HL-60 (cell line): ENCODE measurements around the gene SLC44A3.

ENCODE experiments used
- POLR2AphosphoS5 ChIP-seq: IDR thresholded peaks from 2 replicates; pipeline ENCODE4 v1.6.1; 2012; ENCODE audit warnings: low read depth
- TF ChIP-seq, protein P1 (sequence below): IDR thresholded peaks from 2 replicates; pipeline ENCODE4 v1.6.1; 2012; ENCODE audit warnings: low read depth; ENCODE audit not compliant: insufficient replicate concordance
- TF ChIP-seq, protein P2 (sequence below): IDR thresholded peaks from one replicate; pipeline ENCODE4 v1.5.1; 2011; ENCODE audit warnings: low read length, control low read depth, inconsistent platforms; ENCODE audit not compliant: insufficient read depth

DNA sequence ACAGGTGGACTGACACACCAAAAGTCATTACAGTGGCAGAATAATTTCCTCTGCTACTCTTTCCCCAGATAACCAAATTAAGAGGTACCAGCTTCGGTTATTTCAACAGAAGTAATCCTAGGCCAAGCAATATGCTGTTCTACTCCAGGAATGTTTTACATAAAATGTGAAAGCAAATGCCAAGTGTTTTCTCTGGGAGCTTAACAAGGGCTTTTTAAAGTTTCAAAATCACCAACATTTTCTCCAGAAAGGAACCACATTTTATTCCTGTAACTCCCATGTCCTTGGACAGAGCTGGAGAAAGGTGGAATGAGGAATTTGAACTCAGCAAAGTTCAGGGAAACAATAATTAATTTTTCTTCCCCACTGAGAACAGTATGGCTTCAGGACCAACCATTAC is 79.6 kb downstream of the SLC44A3 start:
- TF ChIP-seq, protein P1, sequence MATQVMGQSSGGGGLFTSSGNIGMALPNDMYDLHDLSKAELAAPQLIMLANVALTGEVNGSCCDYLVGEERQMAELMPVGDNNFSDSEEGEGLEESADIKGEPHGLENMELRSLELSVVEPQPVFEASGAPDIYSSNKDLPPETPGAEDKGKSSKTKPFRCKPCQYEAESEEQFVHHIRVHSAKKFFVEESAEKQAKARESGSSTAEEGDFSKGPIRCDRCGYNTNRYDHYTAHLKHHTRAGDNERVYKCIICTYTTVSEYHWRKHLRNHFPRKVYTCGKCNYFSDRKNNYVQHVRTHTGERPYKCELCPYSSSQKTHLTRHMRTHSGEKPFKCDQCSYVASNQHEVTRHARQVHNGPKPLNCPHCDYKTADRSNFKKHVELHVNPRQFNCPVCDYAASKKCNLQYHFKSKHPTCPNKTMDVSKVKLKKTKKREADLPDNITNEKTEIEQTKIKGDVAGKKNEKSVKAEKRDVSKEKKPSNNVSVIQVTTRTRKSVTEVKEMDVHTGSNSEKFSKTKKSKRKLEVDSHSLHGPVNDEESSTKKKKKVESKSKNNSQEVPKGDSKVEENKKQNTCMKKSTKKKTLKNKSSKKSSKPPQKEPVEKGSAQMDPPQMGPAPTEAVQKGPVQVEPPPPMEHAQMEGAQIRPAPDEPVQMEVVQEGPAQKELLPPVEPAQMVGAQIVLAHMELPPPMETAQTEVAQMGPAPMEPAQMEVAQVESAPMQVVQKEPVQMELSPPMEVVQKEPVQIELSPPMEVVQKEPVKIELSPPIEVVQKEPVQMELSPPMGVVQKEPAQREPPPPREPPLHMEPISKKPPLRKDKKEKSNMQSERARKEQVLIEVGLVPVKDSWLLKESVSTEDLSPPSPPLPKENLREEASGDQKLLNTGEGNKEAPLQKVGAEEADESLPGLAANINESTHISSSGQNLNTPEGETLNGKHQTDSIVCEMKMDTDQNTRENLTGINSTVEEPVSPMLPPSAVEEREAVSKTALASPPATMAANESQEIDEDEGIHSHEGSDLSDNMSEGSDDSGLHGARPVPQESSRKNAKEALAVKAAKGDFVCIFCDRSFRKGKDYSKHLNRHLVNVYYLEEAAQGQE = no peak
- TF ChIP-seq POLR2AphosphoS5 = no peak
- TF ChIP-seq, protein P2, sequence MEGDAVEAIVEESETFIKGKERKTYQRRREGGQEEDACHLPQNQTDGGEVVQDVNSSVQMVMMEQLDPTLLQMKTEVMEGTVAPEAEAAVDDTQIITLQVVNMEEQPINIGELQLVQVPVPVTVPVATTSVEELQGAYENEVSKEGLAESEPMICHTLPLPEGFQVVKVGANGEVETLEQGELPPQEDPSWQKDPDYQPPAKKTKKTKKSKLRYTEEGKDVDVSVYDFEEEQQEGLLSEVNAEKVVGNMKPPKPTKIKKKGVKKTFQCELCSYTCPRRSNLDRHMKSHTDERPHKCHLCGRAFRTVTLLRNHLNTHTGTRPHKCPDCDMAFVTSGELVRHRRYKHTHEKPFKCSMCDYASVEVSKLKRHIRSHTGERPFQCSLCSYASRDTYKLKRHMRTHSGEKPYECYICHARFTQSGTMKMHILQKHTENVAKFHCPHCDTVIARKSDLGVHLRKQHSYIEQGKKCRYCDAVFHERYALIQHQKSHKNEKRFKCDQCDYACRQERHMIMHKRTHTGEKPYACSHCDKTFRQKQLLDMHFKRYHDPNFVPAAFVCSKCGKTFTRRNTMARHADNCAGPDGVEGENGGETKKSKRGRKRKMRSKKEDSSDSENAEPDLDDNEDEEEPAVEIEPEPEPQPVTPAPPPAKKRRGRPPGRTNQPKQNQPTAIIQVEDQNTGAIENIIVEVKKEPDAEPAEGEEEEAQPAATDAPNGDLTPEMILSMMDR = no peak
